K562 (cell line): Measurements from ENCODE around the gene ZNF672. TPM values are rescaled to one million over a fixed set of nuclear protein-coding genes. Genes with fewer than 3 reads are reported as not detected.
A peak's percentile ranks its signal among the peaks of the same experiment; 100 is the strongest.

Experiments
- CHD7 ChIP-seq: fragments of 200-600 bp; sonication (generic); IDR thresholded peaks from one replicate; pipeline ENCODE4 v1.6.1; 2012; ENCODE audit warnings: mild to moderate bottlenecking, low read depth, low read length, inconsistent platforms
- EP400 ChIP-seq: fragments of 450-650 bp; IDR thresholded peaks from 2 replicates; pipeline ENCODE4 v1.6.1; 2017; ENCODE audit warnings: antibody characterized with exemption, mild to moderate bottlenecking, moderate library complexity
- FOXJ2 ChIP-seq: fragments of 200-800 bp; sonication (Bioruptor generic); IDR thresholded peaks from 2 replicates; pipeline ENCODE4 v1.6.1; 2016; ENCODE audit warnings: missing genetic modification characterization, missing compliant biosample characterization
- GTF2E2 ChIP-seq: fragments of 200-800 bp; sonication (Bioruptor generic); IDR thresholded peaks from 2 replicates; pipeline ENCODE4 v1.6.1; 2016; ENCODE audit warnings: missing genetic modification characterization, missing compliant biosample characterization
- MTA3 ChIP-seq: fragments of 450-650 bp; formaldehyde crosslinking; IDR thresholded peaks from 2 replicates; pipeline ENCODE4 v1.6.1; 2017; ENCODE audit warnings: mild to moderate bottlenecking, borderline replicate concordance
- PHB ChIP-seq: fragments of 250-450 bp; sonication (Bioruptor Pico); IDR thresholded peaks from 2 replicates; pipeline ENCODE4 v1.5.0; 2021
- PHF8 ChIP-seq: fragments of 200-600 bp; sonication (generic); IDR thresholded peaks from 2 replicates; pipeline ENCODE4 v1.6.1; 2012; ENCODE audit warnings: mixed run types, mild to moderate bottlenecking, inconsistent platforms, low read length, moderate library complexity, borderline replicate concordance
- RBFOX2 ChIP-seq: fragments of 200-400 bp; formaldehyde crosslinking; IDR thresholded peaks from 2 replicates; pipeline ENCODE4 v1.6.1; 2017; ENCODE audit warnings: low read depth, mild to moderate bottlenecking, low read length, moderate library complexity
- TRIM24 ChIP-seq, 2 experiments: fragments of 450-650 bp; IDR thresholded peaks; 2 replicates each; pipeline ENCODE4 v1.6.1; 2016
- ZNF143 ChIP-seq: sonication (generic); formaldehyde crosslinking; IDR thresholded peaks from 2 replicates; pipeline ENCODE4 v1.9.0; 2022; ENCODE audit warnings: mild to moderate bottlenecking, missing genetic modification reagents
- polyA plus RNA-seq, 8 experiments: library from polyadenylated mRNA; depleted of rRNA in 4 of 8; stranded (reverse) in 5 of 8; unstranded in 3 of 8; fragments of >200 nt; fragmentation: Nextera tagmentation in 2 of 8; fragmentation: Illumina TruSeq in 1 of 8; extraction: Ambion mirVana in 2 of 8; extraction: Trizol in 1 of 8; gene quantifications; 2 replicates each; pipeline versions ENCODE4 v1.2.1 to v1.2.3, GENCODE V29; 2011 to 2014; ENCODE audit warnings: inconsistent platforms in 1 of 8, missing spikeins in 1 of 8
- total RNA-seq, 7 experiments: library from RNA; depleted of rRNA in 6 of 7; stranded (reverse); fragments of >200 nt in 6 of 7; fragmentation: Illumina TruSeq in 2 of 7; extraction: Trizol in 2 of 7; gene quantifications; 2 replicates each; pipeline versions ENCODE4 v1.2.1 to v1.2.3, GENCODE V29; 2011 to 2021; ENCODE audit warnings: low replicate concordance in 1 of 7
- TF ChIP-seq, protein P1 (sequence below): sonication (generic); formaldehyde crosslinking; IDR thresholded peaks from 2 replicates; pipeline ENCODE4 v1.8.0; 2022; ENCODE audit warnings: mild to moderate bottlenecking, missing genetic modification reagents
- TF ChIP-seq, protein P2 (sequence below): fragments of 450-650 bp; IDR thresholded peaks from 2 replicates; pipeline ENCODE4 v1.6.1; 2017; ENCODE audit warnings: antibody characterized with exemption

ZNF672 gene
- total and polyA plus RNA-seq, 9 of the 15 experiments (the other 6 are each of a cell fraction or from before 2014, with no cell fraction given) = 1.9 to 57.9 (median 24.1) TPM

DNA sequence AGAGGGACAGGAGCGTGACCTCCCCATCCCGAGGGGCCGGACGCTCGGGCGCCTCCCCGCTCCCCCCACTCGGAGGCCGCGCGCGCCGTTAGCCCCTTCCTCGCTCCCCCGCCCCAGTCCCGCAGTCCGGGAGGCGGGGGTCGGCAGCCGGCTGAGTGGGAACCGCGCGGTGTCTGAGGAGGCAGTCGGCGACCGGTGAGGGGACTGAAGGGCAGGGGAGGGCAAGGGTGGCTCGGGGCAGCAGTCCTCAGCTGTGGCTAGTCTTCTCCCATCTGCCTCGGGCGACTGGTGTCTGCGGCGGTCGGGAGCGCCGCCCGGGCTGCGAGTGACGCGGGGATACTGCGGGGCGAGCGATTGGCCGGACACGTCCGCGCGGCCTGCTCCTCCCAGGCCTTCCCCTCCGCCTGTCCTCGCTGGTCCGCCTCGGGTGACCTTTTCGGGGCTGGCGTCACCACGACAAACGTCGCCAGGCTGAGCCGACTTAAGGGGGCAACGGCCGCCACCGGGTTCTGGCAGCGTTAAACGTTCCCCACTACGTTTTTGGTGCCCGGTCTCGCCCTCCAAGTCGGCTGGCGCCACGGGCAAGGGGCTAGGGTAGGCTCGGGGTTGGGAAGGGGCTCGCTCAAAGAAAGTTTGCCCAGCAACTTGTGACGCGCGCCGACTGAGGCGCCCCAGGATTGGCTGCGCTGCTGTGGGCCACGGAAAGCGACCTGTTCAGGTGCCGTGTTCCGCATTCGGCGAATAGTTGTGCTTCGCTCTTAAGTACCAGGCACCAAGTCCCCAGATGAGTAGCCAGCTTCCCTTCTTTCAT lies 538 bp downstream of the ZNF672 start (continued):
- TF ChIP-seq CHD7 (no peak), PHB (CRISPR knock-in tag) (peak; percentile 64; the same call in 1 of the 2 replicates), MTA3 (peak; percentile 87; the same call in 1 of the 2 replicates), TRIM24 (IDR thresholded peaks at IDR 0.05) (0 out of 4 replicates have a peak, but pooled peaks of 1 of the 2 experiments have one; percentile 11), ZNF143 (peak; percentile 58; the same call in 1 of the 2 replicates), GTF2E2 (peak; percentile 94), FOXJ2 (tag) (no peak), RBFOX2 (peak; percentile 97), PHF8 (peak; percentile 86), EP400 (peak; percentile 96)
- TF ChIP-seq, protein P1, sequence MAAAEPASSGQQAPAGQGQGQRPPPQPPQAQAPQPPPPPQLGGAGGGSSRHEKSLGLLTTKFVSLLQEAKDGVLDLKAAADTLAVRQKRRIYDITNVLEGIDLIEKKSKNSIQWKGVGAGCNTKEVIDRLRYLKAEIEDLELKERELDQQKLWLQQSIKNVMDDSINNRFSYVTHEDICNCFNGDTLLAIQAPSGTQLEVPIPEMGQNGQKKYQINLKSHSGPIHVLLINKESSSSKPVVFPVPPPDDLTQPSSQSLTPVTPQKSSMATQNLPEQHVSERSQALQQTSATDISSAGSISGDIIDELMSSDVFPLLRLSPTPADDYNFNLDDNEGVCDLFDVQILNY (CRISPR knock-in tag) = 0 out of 2 replicates have a peak, but pooled peaks have one; percentile 55
- TF ChIP-seq, protein P2, sequence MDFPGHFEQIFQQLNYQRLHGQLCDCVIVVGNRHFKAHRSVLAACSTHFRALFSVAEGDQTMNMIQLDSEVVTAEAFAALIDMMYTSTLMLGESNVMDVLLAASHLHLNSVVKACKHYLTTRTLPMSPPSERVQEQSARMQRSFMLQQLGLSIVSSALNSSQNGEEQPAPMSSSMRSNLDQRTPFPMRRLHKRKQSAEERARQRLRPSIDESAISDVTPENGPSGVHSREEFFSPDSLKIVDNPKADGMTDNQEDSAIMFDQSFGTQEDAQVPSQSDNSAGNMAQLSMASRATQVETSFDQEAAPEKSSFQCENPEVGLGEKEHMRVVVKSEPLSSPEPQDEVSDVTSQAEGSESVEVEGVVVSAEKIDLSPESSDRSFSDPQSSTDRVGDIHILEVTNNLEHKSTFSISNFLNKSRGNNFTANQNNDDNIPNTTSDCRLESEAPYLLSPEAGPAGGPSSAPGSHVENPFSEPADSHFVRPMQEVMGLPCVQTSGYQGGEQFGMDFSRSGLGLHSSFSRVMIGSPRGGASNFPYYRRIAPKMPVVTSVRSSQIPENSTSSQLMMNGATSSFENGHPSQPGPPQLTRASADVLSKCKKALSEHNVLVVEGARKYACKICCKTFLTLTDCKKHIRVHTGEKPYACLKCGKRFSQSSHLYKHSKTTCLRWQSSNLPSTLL = peak; percentile 66; the same call in 1 of the 2 replicates
